Colon (tissue), 2 donors: ENCODE results near the gene P2RY6.
"Not testable (repeated sequence)": the region's sequence is repeated elsewhere in the genome, so short reads cannot be mapped to it uniquely, and the experiment has no call there.

ENCODE experiments used
- FAIRE-seq: peaks from 2 replicates; lab custom pipeline; 2012; peaks lifted over from hg19 to GRCh38; lab: Jason Lieb, UNC
- donor health status: control.
- donor health status: control.

The P2RY6 gene

DNA sequence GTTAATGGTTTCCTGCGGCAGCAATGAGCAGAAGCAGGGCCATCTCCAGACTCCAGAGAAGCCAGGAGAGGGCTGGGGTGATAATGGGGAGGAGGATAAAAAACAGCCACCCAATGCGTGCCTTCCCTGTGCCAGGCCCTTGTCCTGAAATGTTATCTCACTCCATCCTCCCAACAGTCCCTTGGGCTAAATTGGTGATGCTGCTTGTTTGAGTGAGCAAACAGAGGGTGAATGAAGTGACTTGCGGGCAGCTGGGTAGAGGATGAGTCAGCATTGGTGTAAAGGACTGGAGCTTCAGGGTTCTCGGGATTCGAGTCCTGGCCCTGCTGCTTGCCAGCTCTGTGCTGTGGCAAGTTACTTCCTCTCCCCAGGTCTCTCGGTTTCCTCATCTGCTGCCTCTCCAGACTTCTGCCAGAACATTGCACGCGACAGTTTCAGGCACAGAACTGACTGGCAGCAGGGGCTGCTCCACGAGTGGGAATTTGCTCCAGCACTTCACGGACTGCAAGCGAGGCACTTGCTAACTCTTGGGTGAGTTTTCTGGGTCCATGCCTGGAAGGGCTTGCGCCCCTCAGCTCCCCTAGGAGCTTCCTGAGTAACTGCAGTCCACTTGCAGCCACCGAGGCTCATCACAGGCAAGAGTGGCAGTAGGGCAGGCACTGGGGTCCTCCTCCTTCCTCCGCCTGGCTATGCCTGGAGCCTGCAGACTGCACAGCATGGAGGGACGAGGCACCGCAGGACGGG lies at the start of gene P2RY6:
TSS of gene P2RY6 (plus strand) at position 403 of the 744 bp plus-strand sequence. CDS start 24,181 bp downstream, outside the sequence.
- no peak for FAIRE-seq

GRCh38 chr11:73223998-73224730 lies 48.0 kb upstream of the P2RY6 start:
- FAIRE-seq = no peak

DNA sequence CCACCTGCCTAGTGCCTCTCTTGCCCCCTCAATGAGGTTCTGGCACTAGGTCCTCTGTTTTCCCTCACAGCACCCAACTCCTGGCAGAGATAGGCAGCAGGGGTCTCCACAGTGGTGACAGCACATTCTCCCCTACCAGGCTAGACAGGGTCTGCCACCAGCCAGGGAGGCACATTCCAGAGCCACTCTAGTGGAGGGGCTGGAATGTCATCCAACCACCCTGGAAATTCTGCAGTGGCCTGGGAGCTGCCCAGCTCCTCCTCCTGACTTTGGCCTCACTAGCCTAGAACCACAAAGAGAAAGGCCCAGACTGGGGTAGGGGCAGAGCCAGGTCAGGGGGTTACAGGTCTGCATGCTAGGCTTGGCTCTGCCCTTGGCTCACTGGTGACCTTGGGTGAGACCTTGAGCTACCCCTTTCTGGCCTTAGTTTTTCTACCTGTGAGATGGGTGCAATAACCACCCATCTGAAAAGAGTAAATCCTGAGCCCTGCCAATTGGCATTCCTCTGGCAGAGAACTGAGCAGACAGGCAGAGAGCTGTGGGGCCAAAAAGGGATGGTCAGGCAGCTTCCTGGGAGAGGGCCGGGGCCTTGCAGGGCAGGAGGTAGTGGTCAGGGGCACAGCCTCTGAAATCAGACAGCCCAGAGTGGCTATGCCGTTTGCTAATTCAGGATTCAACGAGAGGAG lies 47.0 kb upstream of the P2RY6 start:
- no peak for FAIRE-seq

GRCh38 chr11:73225851-73226250 lies 46.3 kb upstream of the P2RY6 start:
- no peak for FAIRE-seq

DNA sequence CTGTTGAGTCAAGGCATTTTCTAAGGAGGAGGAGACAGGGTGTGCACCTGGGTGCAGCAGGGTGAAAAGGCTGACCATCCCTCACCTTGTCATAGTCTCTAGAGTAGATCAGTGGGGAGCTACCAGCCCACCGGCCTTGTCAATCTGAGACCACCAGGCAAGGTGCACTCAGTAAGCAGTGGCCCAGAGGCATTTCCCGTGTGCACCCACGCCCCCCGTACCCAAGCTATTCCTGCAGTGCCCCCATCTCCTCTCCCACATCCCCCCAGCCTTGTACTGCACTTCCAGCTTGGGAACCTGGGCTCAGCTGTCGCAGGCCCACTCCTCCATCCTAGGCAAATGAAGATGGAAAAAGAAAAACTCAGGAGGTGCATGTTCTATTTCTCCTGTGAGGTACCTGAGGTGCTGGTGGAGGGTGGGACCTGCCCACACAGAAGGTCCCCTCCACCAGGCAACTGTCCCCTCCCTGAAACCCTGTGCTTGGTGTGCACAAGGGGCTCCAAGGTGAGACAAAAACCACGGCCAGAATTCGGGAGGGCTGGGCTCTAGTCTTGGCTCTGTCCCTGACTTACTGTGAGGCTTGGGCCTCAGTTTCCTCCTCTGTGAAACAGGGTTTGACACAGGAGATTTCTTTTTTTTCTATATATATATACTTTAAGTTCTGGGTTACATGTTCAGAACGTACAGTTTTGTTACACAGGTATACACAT lies 45.7 kb upstream of the P2RY6 start:
- FAIRE-seq = no peak

GRCh38 chr11:73227571-73228211 lies 44.4 kb upstream of the P2RY6 start:
- FAIRE-seq = no peak

GRCh38 chr11:73228268-73229134 lies 43.6 kb upstream of the P2RY6 start:
- no peak for FAIRE-seq

DNA sequence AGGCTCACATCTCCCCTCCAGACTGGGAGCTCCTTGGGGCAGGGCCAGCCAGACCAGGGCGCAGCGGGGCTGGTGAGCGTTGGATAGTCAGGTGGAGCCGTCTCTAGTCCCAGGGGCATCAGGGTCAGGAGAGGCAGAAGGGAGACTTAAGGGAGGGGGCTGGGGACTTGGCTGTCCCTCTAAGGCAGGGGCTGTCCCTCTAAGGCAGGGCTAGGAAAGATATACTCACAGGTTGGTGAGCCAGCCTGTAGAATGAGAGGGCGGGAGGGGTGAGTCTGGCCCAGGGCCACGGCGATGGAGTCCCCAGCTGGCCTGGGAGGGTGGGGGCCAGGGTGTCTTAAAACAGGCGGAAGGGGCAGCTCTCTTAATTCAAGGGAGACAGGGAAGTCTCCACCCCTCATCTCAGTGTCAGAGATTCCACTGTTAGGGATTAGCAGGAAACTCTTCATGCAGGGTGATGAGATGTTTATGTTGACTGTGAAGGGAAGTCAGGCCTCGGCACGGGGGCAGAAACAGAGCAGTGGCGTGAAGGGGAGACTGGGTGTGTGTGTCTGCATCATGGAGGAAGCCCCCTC lies 42.7 kb upstream of the P2RY6 start:
- no peak for FAIRE-seq

- FAIRE-seq = no peak
Measured at GRCh38 chr11:73229896-73230875, 42.0 kb upstream of the P2RY6 start.

DNA sequence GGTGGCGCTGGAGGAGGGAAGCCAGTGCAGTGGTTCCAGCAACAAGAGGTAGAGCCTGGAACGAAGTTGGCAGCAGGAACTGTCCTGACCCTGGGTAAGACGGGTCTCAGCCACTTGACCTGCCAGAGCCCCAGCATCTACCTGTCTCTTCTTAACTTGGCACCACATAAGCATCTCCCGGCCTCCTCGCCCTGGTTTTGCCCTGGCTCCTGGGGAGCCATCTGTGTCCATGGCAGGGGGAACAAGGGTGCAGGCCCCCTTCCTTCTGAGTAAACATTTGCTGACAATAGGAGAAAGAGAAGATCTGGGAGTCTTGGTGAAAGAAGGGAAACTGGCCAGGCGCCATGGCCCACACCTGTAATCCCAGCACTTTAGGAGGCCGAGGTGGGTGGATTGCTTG lies 41.2 kb upstream of the P2RY6 start:
- FAIRE-seq = no peak

- FAIRE-seq = not testable (repeated sequence)
Measured at GRCh38 chr11:73232487-73232886, 39.7 kb upstream of the P2RY6 start.

- no peak for FAIRE-seq
Measured at GRCh38 chr11:73233211-73233610, 38.9 kb upstream of the P2RY6 start.

DNA sequence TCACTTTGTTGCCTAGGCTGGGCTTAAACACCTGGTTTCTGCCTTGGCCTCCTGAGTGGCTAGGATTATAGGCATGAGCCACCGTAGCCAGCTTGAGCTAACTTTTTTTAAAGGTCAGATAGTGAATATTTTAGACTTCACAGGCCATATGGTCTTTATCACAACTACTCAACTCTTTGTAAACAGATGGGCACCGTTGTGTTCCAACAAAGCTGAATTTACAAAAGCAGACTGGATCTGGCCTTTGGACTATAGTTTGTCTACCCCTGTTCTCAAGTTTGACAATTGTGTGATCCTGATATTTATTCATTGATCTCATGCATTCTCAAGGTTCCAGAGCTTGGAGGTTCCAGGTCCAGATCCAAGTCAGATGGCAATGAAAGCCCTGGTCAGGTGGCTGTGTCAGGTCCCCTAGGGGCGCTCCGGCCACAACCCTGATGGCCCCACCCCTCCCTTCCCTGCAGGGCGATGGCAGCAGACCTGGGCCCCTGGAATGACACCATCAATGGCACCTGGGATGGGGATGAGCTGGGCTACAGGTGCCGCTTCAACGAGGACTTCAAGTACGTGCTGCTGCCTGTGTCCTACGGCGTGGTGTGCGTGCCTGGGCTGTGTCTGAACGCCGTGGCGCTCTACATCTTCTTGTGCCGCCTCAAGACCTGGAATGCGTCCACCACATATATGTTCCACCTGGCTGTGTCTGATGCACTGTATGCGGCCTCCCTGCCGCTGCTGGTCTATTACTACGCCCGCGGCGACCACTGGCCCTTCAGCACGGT lies 38.3 kb upstream of the P2RY6 start:
- FAIRE-seq = no peak

DNA sequence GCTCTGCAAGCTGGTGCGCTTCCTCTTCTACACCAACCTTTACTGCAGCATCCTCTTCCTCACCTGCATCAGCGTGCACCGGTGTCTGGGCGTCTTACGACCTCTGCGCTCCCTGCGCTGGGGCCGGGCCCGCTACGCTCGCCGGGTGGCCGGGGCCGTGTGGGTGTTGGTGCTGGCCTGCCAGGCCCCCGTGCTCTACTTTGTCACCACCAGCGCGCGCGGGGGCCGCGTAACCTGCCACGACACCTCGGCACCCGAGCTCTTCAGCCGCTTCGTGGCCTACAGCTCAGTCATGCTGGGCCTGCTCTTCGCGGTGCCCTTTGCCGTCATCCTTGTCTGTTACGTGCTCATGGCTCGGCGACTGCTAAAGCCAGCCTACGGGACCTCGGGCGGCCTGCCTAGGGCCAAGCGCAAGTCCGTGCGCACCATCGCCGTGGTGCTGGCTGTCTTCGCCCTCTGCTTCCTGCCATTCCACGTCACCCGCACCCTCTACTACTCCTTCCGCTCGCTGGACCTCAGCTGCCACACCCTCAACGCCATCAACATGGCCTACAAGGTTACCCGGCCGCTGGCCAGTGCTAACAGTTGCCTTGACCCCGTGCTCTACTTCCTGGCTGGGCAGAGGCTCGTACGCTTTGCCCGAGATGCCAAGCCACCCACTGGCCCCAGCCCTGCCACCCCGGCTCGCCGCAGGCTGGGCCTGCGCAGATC lies 37.5 kb upstream of the P2RY6 start:
- FAIRE-seq = no peak

DNA sequence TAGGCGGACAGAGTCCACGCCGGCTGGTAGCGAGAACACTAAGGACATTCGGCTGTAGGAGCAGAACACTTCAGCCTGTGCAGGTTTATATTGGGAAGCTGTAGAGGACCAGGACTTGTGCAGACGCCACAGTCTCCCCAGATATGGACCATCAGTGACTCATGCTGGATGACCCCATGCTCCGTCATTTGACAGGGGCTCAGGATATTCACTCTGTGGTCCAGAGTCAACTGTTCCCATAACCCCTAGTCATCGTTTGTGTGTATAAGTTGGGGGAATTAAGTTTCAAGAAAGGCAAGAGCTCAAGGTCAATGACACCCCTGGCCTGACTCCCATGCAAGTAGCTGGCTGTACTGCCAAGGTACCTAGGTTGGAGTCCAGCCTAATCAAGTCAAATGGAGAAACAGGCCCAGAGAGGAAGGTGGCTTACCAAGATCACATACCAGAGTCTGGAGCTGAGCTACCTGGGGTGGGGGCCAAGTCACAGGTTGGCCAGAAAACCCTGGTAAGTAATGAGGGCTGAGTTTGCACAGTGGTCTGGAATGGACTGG lies 36.8 kb upstream of the P2RY6 start:
- no peak for FAIRE-seq

DNA sequence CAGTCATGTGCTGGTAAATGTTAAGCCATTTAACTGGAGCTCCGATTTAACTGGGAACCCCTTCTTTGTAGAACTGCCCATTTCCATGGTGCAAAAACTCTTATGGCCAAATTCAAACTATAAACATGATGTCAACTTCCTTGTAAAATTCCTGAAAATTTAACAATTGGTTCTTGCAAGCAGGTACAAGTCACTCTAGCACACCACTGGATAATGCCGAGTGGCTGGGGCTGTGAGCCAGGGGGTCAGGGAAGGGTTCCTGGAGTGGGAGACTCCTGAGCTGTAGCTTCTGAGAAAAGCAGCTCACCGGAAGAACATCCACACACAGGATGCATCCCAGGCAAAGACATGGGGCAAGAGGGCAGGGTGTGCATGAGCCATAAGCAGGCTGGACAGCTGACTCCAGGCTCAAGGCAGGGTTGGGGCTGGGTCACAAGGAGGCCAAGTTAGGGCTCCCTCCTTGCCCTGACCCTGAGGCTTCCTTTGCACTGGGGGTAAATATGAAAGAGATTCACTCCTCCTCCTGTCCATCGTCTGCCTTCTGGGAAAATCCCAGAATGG lies 35.9 kb upstream of the P2RY6 start:
- no peak for FAIRE-seq

- FAIRE-seq = no peak
Measured at GRCh38 chr11:73236854-73237253, 35.3 kb upstream of the P2RY6 start.
